IPS-18a (cell line): ENCODE measurements around the gene VEZT.
A peak's percentile ranks its signal among the peaks of the same experiment; 100 is the strongest.

ENCODE experiments used
- H3K27ac ChIP-seq: one replicate; pipeline ENCODE4 v1.5.1; 2013; ENCODE audit warnings: low read length
- H3K27me3 ChIP-seq: one replicate; pipeline ENCODE4 v1.6.1; 2013; ENCODE audit warnings: mild to moderate bottlenecking, low read length; ENCODE audit not compliant: control insufficient read depth, insufficient read depth
- H3K36me3 ChIP-seq: one replicate; pipeline ENCODE4 v1.6.1; 2013; ENCODE audit warnings: low read depth, low read length; ENCODE audit not compliant: control insufficient read depth
- H3K4me1 ChIP-seq: one replicate; pipeline ENCODE4 v1.6.1; 2013; ENCODE audit warnings: low read depth, low read length; ENCODE audit not compliant: control insufficient read depth
- H3K4me3 ChIP-seq: one replicate; pipeline ENCODE4 v1.5.1; 2013; ENCODE audit warnings: low read length
- H3K9ac ChIP-seq: one replicate; pipeline ENCODE4 v1.6.1; 2013; ENCODE audit warnings: mild to moderate bottlenecking, low read length, moderate library complexity
- H3K9me3 ChIP-seq: one replicate; pipeline ENCODE4 v1.6.1; 2013; ENCODE audit warnings: low read depth, low read length; ENCODE audit not compliant: control insufficient read depth

The VEZT gene

DNA sequence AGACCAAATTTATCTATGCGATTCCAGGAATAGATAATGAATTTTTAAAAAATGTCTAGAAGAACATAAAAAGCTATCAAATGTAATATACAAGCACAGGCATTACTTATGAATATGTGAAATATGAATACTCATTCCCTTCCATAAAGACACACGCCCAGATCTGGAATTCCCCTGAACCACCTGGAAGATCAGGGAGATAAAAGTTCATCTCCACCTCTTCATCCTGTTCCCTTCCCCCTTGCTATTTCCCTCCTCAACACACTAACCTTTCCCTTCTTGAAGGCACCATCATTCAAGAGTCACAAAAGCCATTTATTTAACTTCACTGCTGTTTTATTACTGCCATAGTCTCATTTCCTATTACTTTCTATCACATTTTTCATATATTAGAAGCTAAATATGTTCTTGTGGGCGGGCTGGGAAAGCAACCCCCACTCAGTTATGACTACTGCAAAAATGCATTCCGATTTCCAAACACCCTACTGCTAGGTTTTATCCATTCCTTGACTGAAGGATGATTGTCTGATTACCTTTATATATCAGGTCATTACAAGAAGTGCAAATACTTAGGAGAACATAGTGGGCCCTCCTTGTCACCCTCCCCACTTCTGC, 16.4 kb upstream of the VEZT start:
- Histone ChIP-seq H3K4me3 (peak overlapping the region; percentile 5), H3K4me1 (peaks cover 58% of the 10 kb centered on the region), H3K9ac (no peak overlapping the region), H3K36me3 (no peaks in the 10 kb centered on the region), H3K27ac (no peak overlapping the region), H3K27me3 (no peaks in the 10 kb centered on the region), H3K9me3 (no peaks in the 10 kb centered on the region)

DNA sequence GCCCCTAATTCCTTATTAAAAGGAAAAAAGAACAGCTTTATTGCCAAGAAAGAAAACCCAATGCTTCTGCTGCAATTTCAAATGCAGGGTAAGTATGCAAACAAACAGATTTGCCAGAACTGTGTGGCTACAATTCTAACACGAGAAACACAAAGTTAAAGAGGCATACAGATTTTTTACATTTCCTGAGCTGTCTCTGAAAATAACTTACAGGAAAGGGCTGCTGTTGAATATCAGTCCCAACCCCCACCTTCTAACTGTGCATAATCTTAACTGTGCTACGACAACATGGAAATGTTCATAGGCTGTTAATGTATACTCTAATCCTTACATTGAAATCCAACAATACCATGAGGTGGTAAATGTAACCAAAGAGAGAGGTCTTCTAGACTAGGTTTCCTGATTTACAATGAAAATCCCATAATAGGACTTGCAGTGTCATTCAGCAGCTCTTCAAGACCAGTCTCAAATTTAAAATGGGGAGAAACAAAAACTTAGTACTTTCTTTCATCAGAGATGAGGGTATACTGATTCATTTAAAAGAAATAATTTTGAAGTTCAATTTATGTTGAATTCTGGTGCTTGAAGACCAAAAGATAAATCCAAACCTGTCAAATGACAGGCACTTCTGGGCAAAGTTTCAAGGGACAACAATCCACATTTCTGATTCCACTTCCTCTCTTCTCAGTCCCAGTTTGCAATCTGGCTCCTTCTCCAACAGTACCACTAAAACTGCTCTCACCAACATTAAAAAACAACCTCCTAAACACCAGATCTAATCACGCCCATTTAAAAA, 14.7 kb upstream of the VEZT start:
- peaks cover 68% of the 10 kb centered on the region for H3K4me1 ChIP-seq
- no peaks in the 10 kb centered on the region for H3K27me3 ChIP-seq
- no peak overlapping the region for H3K4me3 ChIP-seq
- H3K36me3 ChIP-seq = no peaks in the 10 kb centered on the region
- no peaks in the 10 kb centered on the region for H3K9me3 ChIP-seq
- no peak overlapping the region for H3K9ac ChIP-seq
- no peak overlapping the region for H3K27ac ChIP-seq

DNA sequence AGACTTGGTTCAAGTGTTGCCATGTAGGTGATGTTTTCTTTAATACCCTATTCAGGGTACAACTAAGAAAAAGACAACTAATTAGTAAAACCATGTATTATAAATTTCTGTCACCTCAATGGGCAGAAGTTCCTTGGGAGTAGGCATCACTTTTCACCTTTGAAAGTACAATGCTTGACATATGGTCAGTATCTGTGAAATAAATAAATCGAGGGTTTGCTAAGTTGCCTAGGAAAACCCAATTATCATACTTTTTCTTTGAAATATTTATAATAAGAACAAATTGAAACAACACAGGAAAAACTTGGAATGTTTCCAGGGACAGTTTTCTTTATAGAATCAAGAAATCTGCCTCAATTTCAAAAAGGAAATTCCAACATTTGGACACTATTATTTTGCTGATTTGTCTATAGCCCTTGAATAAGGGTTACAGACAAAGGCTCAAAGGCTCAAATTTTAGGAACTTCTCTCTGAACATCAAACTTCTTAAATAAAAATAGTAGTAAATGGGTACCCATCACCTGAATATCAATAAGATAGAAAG, 14.0 kb upstream of the VEZT start:
- no peaks in the 10 kb centered on the region for H3K27me3 ChIP-seq
- H3K27ac ChIP-seq = no peak overlapping the region
- peak overlapping the region; percentile 6 for H3K9ac ChIP-seq
- no peak overlapping the region for H3K4me3 ChIP-seq
- no peaks in the 10 kb centered on the region for H3K9me3 ChIP-seq
- peaks cover 69% of the 10 kb centered on the region for H3K4me1 ChIP-seq
- H3K36me3 ChIP-seq = no peaks in the 10 kb centered on the region

DNA sequence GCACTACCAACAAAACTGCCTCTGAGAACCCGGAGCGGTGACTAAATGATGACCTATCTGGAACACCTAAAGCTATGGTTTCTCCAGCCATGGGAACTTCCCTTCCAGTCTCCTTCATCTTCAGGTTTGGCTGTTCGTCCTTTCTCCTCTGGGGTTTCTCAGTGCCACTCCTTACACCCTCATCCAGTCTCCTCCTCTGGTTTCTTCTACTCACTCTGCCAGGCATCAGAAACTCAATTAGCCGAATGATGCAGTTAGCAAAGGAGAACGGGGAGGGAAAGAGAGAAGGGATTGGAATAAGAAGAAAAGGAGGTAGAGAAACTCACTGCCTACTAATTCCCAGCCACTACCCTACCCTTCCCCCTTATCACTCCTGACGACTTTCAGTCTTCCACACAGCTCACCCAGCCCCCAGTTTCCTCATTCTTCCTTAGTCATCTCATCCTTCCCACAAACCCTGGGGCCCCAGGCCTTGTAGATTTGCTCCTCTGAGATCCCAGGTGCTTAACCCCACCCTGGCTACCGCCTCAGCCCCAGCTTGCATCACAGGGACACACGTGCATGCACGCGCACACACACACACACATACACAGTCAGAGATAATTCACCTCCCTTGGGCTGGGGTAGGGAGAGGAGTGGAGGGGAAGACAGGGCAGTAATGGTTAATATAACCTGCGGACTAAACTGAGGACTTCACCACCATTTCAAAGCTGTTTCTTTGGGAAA, 13.3 kb upstream of the VEZT start:
- peaks cover 69% of the 10 kb centered on the region for H3K4me1 ChIP-seq
- no peak overlapping the region for H3K4me3 ChIP-seq
- no peaks in the 10 kb centered on the region for H3K9me3 ChIP-seq
- peak overlapping the region; percentile 32 for H3K27ac ChIP-seq
- H3K36me3 ChIP-seq = peaks cover 5% of the 10 kb centered on the region
- H3K27me3 ChIP-seq = no peaks in the 10 kb centered on the region
- peak overlapping the region; percentile 6 for H3K9ac ChIP-seq

DNA sequence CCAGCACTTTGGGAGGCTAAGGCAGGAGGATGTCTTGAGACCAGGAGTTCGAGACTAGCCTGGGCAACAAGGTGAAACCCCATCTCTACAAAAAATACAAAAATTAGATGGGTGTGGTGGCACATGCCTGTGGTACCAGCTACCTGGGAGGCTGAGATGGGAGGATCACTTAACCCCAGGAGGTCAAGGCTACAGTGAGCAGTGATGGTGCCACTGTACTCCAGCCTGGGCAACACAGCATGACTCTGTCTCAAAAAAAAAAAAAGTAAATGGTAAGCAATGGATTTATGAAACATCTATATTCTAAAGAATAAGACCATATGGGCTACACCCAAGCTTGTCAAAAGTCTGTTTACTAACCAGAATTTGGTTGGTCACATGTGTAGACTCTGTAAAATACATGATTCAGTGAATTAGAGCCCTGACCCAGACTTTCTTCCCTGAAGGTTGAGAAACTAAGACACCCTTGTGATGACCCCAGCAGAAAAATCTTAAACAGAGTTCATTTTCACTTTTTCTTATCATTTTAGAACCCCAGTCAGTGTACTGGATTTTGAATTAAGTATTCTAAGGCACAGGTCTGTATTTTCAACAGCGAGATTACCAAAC, 12.5 kb upstream of the VEZT start:
- Histone ChIP-seq H3K27me3 (no peaks in the 10 kb centered on the region), H3K27ac (peak overlapping the region; percentile 28), H3K4me1 (peaks cover 75% of the 10 kb centered on the region), H3K9ac (peak overlapping the region; percentile 17), H3K36me3 (peaks cover 8% of the 10 kb centered on the region), H3K4me3 (no peak overlapping the region), H3K9me3 (no peaks in the 10 kb centered on the region)

DNA sequence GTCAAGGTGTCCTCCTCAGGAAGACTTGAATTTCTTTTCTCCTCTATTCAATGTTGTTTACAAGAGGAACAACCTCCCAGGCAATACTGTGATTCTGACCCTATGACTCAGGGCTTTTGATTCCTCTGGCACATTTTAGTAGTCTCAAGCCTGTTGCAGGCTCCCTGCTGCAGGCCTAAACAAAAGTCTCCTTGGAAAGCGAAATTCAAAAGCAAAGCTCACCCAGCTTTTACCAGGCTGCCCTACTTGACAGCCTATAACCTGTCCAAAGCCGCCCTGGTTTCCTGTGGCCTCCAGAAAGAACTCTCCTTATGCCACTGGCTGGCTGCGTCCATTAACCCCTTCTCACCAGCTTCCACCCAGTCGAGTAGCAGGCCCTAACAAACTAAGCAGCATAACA, 11.9 kb upstream of the VEZT start:
- Histone ChIP-seq H3K4me1 (peaks cover 74% of the 10 kb centered on the region), H3K9me3 (no peaks in the 10 kb centered on the region), H3K27ac (peak overlapping the region; percentile 28), H3K9ac (peak overlapping the region; percentile 17), H3K36me3 (peaks cover 13% of the 10 kb centered on the region), H3K27me3 (no peaks in the 10 kb centered on the region), H3K4me3 (no peak overlapping the region)

DNA sequence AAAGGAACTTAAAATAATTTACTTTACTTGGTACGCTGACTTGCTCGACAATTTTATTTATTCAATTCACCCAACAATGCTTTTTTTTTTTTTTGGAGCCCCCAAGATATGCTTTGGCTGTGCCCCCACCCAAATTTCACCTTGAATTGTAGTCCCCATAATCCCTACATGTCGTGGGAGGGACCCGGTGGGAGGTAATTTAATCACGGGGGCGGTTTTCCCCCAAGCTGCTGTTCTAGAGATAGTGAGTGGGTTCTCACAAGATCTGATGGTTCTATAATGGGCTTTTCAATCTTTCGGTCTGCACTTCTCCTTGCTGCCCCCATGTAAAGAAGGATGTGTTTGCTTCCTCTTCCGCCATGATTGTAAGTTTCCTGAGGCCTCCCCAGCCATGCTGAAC, 10.7 kb upstream of the VEZT start:
- H3K9me3 ChIP-seq = no peaks in the 10 kb centered on the region
- peaks cover 14% of the 10 kb centered on the region for H3K36me3 ChIP-seq
- H3K27me3 ChIP-seq = no peaks in the 10 kb centered on the region
- H3K4me3 ChIP-seq = no peak overlapping the region
- H3K27ac ChIP-seq = no peak overlapping the region
- peaks cover 63% of the 10 kb centered on the region for H3K4me1 ChIP-seq
- H3K9ac ChIP-seq = no peak overlapping the region

DNA sequence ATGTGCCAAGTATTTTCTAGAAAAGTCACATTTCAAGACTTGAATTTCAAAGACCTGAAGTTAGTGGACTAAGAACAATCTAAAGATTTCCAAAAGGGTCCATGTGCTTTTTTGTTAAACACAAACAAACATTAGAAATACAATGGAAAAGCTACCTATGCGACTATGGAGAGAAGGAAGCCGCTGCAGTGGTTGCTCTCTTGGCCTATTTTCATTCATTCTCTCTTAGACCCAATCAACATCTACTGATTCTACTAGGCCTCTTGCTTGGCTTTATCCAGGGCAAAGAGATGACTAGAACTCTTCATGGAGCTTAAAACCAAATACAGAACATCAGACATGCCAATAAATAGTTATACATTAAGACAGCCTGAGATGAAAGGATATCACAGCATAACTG, 10.2 kb upstream of the VEZT start:
- Histone ChIP-seq H3K4me1 (peaks cover 63% of the 10 kb centered on the region), H3K27ac (peak overlapping the region; percentile 15), H3K4me3 (no peak overlapping the region)

DNA sequence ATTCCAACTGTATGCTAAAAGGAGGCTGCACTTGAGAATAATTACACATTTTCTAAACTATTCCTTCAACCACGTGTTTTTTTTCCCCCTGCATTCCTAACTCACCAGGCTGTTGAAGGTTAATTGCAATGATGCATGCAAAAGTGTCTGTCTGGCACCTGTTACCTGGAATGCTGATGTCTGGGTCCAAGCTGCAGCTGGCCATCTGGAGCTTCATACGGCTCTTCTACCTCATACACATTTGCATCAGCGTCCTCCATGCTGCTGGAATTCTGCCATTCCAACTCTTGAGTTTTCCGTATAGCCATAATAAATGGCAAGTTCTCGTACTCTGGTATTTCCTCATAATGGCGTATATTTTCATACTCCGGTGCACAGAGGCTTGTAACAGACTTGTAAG, 8.9 kb upstream of the VEZT start:
- Histone ChIP-seq H3K27me3 (no peaks in the 10 kb centered on the region), H3K4me3 (no peak overlapping the region), H3K36me3 (peaks cover 14% of the 10 kb centered on the region), H3K4me1 (peaks cover 57% of the 10 kb centered on the region), H3K9me3 (no peaks in the 10 kb centered on the region), H3K27ac (no peak overlapping the region), H3K9ac (no peak overlapping the region)

More for the DNA sequence above, 10.2 kb upstream of the VEZT start:
- no peak overlapping the region for H3K9ac ChIP-seq
- H3K27me3 ChIP-seq = no peaks in the 10 kb centered on the region
- H3K9me3 ChIP-seq = no peaks in the 10 kb centered on the region
- peaks cover 14% of the 10 kb centered on the region for H3K36me3 ChIP-seq

DNA sequence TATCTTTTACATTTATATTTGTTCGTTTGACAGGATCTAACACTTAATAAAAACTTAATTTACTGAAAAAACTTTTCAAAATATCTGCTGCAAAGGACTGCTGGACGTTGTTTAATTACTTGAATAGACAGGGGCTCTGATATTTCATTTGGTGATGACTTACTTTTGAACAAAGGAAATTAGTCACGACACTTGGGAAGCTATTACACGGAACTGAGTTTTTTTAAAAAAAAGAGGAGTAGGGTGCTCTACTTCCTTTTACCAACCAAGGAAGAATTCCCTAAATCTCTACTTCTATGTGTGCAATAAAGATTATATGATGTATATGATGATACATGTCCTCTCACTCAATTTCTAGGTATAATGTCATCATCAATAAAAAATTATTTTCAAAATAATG, 5.0 kb upstream of the VEZT start:
- H3K4me1 ChIP-seq = peaks cover 35% of the 10 kb centered on the region
- H3K27ac ChIP-seq = no peak overlapping the region
- H3K9ac ChIP-seq = no peak overlapping the region
- H3K9me3 ChIP-seq = no peaks in the 10 kb centered on the region
- H3K36me3 ChIP-seq = peaks cover 14% of the 10 kb centered on the region
- no peak overlapping the region for H3K4me3 ChIP-seq
- no peaks in the 10 kb centered on the region for H3K27me3 ChIP-seq

DNA sequence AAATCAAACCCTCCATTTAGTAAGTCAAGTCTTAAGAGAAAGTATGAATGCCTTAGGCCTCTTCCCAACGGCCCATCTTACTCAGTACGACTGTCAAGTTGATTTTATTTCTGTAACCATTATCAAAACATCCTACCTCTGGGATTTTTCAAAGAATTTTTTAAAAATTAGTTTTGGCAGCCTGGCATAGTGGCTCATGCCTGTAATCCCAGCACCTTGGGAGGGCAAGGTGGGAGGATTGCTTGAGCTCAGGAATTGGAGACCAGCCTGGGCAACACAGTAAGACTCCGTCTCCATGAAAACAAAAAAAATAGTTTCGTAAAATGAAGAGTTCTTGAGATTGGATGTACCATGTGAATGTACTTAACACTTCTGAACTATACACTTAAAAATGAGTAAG, 4.5 kb upstream of the VEZT start:
- H3K4me1 ChIP-seq = peaks cover 32% of the 10 kb centered on the region
- H3K36me3 ChIP-seq = peaks cover 14% of the 10 kb centered on the region
- H3K27ac ChIP-seq = no peak overlapping the region
- H3K27me3 ChIP-seq = no peaks in the 10 kb centered on the region
- H3K9me3 ChIP-seq = no peaks in the 10 kb centered on the region
- no peak overlapping the region for H3K9ac ChIP-seq
- no peak overlapping the region for H3K4me3 ChIP-seq
